GM15510 (cell line): Measurements from ENCODE around the gene TRIM10.

ENCODE experiments used
- POLR2A ChIP-seq: IDR thresholded peaks from 3 replicates; pipeline ENCODE4 v1.6.1; 2011; ENCODE audit warnings: borderline replicate concordance; ENCODE audit not compliant: insufficient read length; ENCODE audit errors: extremely low read depth

TRIM10 gene

DNA sequence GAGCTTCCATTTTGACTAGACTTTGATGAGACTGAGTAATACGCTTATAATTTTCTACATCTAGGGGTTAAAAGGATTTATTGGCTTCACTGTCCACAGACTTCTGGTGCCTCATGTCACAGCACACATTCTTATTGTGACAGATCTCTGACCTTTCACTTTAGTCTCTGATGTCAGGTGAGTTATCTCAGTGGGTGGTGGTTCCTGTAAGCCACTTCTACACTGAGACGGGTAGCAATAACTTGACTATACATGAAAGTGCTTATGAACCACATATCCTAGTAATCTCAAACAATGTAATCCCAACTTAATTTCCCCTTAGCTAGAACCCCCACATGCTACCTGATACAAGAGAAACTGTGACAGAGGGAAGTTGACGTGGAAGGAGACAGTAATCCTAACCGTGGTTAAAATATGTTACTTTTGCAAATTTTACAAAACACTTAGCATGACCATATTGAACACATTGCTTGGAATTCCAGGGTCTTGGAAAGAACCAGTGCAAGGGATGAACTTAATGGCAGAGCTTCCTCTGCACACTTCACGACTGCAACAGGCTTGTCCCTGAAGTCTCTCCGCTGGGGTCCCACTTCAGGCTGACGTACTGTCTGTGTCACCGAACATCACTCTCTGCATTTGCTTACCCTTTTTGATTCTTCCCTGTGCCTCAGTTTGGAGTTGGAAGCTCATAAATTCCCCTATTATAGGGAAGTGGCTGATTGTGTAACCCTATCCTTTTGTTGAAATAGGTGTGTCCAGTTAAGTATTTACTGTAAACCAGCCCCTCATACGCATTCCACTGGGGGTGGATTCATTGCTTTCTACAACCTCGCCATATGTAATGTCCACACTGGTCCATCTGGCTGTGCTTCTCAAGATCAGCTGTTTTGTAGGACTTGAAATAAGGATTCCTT lies 31.5 kb downstream of the TRIM10 start:
- TF ChIP-seq POLR2A, result no peak

DNA sequence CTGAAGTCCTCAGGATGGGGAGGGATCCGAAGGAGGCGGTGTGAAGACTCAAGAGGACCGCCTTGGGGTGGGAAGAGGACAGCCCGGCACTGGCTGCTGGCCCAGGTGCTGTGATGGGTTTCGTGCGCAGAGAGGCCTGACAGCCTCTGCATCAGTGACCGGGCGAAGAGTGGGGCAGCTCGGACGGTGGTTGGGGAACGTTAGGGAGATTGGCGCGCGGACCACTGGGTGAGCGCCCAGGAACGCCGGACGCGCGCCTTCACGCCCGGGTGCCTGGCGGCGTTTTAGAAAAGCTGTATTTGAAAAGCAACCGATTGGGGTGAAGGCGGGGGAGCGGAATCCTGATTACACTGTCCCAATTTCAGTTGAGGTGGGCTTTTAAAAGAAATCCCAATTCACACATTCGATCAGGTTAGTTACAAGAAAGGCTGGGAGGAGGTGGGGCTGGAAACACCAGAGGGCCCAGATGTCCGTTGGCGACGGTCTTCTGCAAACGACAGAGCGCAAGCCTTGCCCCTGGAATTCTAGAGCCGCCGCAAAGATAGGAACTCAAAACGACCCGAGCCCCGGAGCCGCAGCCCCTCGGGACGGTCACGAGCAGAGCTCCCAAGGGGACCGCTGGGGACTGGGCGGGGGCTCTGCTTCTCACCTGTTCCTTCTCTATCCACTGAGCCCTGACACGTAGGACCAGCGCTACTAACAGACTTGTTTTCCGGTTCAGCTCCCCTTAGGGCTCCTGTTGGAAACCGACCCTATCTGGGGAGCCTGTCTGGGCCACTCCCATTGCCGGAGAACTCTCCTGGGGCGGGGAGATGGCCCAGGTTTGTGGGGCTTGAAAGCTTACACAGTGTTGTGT lies 33.5 kb downstream of the TRIM10 start:
- no peak for TF ChIP-seq POLR2A

DNA sequence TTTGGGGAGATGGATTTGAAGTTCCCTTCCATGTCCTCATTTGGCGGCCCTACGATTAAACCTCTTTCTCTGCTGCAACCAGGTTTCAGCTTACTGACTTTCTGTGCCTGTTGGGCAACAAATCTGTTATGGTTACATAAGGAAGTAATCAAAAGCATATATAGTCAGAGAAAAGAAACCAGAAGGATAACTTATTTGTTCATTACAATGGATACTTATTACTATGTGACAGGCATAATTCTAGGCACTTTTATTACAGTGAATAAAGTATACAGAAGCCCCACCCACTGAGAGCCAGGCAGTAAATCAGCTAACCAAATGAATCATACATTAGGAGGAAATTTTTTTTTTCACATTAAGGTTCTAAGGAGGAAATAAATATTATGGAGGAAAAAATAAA lies 38.5 kb downstream of the TRIM10 start:
- no peak for TF ChIP-seq POLR2A

DNA sequence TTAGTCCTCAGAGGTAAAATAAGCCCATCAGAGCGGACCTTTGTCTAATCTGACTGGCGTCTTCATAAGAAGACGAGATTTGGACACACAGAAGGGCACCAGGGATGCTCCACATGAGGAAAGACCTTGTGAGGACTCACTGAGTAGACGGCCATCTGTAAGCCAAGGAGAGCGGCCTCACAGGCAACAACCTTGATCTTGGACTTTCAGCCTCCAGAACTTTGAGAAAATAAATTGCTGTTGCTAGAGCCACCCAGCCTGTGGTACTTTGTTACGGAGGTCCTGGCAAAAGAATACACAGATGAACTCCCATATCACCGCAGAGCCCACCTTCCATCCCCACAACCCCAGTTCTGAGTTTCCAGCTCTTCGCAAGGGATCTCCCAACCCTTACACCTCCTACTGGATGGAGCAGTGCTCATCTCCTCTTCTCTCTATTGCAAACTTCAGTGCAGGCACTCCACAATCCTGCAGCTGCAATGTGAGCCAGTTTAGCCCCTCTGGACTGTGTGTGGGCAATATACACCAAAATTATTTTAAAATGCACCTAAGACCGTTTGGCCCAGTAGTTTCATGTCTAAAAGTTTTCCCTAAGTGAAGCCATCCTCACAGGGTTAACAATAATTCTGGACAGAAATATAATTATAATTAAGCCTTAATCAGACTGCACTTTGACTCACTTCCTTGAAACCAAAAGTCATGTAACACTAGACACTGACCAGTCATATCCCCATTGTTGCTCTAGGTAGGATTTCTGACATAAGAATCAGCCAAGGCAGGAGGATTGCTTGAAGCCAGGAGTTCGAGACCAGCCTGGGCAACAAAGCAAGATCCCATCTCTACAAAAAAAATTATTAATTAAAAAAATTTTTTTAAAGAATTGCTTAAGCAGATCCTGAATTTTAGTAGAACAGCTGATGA lies 39.3 kb downstream of the TRIM10 start:
- no peak for TF ChIP-seq POLR2A

DNA sequence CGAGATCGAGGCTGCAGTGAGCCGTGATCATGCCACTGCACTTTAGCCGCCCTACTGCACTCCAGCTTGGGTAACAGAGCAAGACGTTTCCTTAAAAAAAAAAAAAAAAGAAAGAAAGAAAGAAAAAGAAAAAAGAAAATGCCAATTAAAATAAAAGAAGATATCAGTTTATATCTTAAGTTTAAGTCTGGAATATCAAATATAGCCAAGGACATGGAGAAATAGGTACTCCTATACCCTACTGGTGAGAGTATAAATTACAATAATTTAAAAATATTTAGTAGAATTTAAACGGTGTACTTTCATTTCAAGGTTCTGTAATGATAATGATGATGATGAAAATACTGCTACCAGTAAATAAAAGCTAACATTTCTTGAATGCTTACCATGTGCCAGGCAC lies 44.3 kb downstream of the TRIM10 start:
- no peak for TF ChIP-seq POLR2A

DNA sequence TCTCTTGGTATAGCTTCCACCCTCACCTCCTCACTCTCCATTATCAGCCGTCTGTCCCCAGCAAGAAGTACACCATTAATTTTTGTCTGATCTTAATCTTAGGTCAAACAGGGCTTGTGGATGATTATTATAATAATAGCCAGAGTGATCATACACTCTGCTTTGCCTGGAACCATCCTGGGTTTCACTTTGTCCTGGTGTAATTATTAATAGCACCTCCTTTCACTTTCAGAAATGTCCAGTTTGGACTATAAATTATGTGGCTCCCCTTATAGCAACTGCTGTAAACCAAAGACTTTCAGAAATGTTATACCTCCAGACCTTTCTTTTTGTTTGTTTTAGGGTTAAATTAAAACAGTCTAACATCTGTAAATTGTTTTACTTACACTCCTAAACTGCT lies 47.2 kb downstream of the TRIM10 start:
- no peak for TF ChIP-seq POLR2A

DNA sequence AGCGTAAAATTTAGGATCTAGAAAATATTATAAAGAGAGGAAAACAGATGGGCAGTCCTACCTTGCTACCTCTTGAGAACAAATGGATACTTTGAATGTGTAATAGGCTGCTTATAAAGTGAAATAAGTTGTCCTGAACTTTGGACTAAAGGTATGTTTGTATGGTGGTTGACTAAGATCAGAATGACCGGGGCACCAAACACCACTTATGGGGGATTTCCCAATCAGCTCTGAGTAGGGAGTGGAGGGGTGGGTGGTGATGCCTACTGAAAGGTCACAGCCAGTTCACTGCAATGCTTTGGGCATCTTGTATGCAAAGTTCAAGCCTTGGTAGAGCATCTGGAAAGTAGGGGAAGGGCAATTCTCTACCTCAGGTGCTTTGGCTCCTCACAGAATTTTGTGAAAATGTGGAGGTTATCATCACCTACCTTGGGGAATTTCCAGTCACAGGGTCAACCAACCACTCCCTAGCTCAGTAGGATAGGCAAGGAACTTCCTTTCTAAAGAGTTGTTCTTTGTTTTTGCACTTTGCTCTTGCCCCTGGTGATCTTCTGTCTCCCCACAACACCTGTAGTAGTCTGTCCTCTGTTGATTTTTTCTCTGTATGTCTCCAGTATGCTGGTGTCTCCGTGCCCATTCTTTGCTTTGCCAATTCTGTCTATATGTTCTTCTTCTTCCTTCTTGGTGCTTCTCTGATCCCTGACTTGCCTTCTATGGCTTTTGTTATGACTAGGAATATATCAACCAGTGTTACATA lies 47.8 kb downstream of the TRIM10 start, which contains the start of gene TRIM31:
Gene TRIM31, minus strand, starts transcription at position 88 of the 757 bp plus-strand sequence. CDS start 285 bp downstream, outside the sequence.
- TF ChIP-seq POLR2A, result no peak

DNA sequence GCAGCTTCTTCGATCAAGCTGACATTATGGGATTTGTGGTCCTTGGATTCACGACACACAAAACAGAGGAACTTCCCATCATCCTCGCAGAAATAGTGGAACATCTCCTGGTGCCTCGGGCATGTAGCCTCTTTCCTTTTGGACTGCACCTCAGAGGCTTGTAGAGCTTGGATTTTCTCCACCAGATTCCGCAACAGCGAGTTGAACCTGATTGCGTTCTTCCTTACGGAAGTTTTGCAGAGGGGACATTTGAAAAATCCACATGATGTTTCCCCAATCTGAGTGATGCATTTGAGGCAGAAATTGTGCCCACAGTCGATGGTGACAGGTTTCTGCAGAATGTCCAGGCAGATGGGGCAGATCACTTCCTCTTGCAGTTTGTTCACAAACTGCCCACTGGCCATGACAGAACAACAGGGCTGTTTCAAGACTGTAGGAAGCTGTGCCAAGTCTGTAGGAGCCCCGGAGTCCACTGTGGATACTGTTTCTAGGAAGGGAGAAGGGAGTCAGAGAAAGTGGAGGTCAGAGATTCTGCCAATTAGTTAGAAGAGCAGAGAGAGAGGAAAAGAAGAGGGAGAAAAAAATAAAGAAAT lies 48.5 kb downstream of the TRIM10 start:
- no peak for TF ChIP-seq POLR2A

DNA sequence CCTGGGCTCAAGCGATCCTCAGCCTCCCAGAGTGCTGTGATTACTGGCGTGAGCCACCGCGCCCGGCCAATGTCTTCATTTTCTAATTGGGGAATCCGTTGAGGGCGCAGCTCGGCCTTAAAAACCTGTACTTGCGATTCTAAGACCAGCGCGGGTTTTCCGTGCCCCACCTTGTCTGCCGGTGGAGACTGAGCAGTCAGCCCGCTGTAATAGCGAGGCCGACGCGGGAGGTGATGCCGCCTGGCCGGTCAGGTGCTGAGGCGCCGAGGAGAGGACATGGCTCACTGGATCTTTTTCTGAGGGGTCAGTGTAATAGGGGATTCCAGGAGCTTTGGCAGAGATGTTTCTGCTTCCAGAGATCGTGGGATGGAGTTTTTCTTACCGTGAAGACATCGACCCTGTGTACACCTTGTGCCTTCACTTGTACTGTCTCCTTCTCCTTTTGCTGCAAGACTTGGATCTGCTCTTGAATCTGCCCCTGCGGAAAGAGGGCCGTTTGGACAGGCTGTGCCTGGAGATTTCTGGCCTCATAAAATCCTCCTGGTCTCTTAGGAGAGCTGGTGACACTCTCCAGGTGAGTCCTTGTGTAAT lies 49.6 kb downstream of the TRIM10 start:
- no peak for TF ChIP-seq POLR2A

DNA sequence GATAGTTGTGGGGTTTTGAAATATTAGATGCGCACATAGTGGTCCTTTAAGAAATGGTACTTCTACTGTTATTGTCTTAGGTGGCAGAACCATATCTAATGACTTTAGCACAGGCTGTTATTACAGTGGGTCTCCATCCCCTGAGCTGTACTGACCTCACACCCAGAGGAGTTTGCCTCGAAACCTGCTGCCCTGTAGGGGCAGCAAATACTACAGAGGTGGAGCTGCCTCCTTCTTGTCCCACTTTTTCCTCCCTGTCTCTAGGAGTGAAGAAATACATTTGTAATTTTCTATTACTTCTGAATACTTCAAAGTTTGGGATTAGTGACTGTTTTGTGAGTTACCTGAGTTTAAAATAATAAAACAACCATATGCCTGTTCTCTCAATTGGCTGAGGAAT lies 56.4 kb downstream of the TRIM10 start:
- no peak for TF ChIP-seq POLR2A

DNA sequence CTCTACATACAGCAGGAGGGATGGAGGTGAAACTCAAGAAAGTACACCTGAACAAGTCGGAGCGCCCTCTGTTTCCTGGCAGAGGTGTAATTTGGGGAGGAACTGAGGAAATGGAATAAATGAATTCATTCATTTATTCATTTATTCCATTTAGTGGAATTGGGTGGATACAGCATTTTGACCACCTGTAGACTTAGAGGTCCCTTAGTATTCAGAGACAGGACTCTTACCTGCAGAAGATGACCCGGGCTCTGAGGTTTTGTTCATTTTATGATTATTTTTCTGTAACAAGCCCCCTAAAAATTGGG lies 57.2 kb downstream of the TRIM10 start:
- TF ChIP-seq POLR2A, result no peak

DNA sequence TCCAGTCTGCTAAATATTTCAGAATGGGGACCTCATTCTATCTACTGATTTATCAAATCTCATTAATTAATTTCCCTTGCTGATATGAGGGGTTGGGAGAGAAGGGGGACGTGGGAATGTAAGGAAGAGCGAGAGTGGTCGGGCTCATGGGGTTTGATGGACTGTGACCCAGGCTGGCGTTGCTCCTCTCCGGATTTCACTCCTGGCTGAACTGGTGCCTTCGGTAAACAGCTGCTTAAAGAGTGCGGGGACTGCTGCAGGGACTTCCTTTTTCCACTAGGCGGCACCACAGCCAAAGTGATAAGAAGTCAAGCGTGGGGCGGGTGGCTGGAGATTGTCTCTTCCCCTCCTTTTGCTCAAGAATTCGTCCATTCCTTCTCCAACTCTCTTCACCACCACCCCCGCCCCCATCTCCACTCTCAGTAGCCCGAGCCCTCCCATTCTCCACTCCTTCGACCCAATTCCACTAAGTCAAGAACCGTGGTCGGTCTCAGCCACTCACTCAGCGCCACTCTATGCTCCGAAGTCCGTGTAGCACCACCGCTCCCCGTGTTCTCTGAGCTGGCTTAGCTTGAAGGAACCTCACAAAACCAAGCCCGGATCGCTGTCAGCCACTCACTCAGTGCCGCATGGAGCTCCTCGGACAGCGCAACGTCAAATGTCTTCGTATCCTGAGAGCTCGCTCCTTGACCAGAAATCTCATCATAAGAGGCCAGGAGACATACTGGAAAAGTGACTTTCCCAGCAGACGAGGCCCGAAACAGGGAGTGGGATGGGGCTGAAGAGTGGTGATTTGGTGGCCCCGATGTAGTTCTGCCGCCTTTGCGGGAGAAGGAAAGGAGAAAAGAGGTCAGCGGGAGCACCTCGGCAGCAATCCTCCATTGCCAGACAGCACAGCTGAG lies 57.8 kb downstream of the TRIM10 start:
- no peak for TF ChIP-seq POLR2A
